ENCODE data around the gene CFAP53. TPM values are rescaled to one million over a fixed set of nuclear protein-coding genes. Genes with fewer than 3 reads are reported as not detected.

The CFAP53 gene
- total RNA-seq, 4 donors from 2014 or later = 0.37 to 1.3 TPM; not detected in 2

GRCh38 chr18:50201476-50202018 lies 64.7 kb downstream of the CFAP53 start:
- ATAC-seq (ENCODE audit: low FRiP score) = no peak
- no peak for TF ChIP-seq CTCF (IDR thresholded peaks at IDR 0.05)
- DNase-seq (ENCODE audit: low spot score) = no peak

- DNase-seq (ENCODE audit: low spot score) = no peak
- no peak for ATAC-seq (ENCODE audit: low FRiP score)
- no peak for TF ChIP-seq CTCF (IDR thresholded peaks at IDR 0.05)
Measured at GRCh38 chr18:50199921-50200320, 66.4 kb downstream of the CFAP53 start.

GRCh38 chr18:50199346-50199855 lies 66.9 kb downstream of the CFAP53 start:
- no peak for DNase-seq (ENCODE audit: low spot score)
- TF ChIP-seq CTCF (IDR thresholded peaks at IDR 0.05) = no peak
- ATAC-seq (ENCODE audit: low FRiP score) = no peak

GRCh38 chr18:50196261-50196660 lies 70.0 kb downstream of the CFAP53 start:
- ATAC-seq (ENCODE audit: low FRiP score) = no peak
- TF ChIP-seq CTCF (IDR thresholded peaks at IDR 0.05) = no peak

GRCh38 chr18:50195689-50196088 lies 70.6 kb downstream of the CFAP53 start:
- no peak for DNase-seq (ENCODE audit: low spot score)
- no peak for ATAC-seq (ENCODE audit: low FRiP score)
- TF ChIP-seq CTCF (IDR thresholded peaks at IDR 0.05) = no peak

More at GRCh38 chr18:50196261-50196660, 70.0 kb downstream of the CFAP53 start:
- DNase-seq (ENCODE audit: low spot score) = no peak

GRCh38 chr18:50194631-50195532 lies 71.4 kb downstream of the CFAP53 start, which contains the start of gene MYO5B:
MYO5B (minus strand) TSS chr18:50195147; CDS start chr18:50194793, 354 bp downstream.
- DNase-seq (ENCODE audit: low spot score) = no peak
- peak; percentile 78 for ATAC-seq (ENCODE audit: low FRiP score)
- no peak for TF ChIP-seq CTCF (IDR thresholded peaks at IDR 0.05)

Measured in omental fat pad (tissue), 4 donors.